ENCODE data around the gene AWAT2. TPM values are rescaled to one million over a fixed set of nuclear protein-coding genes. Genes with fewer than 3 reads are reported as not detected.

The AWAT2 gene
- polyA plus RNA-seq, 4 donors, result not detected

GRCh38 chrX:70042399-70043371, 7.1 kb downstream of the AWAT2 start:
- no peak for DNase-seq (ENCODE audit: low read depth in 4 of 4, low spot score in 3 of 4)

- DNase-seq (ENCODE audit: low read depth in 4 of 4, low spot score in 3 of 4), result no peak
Observed at GRCh38 chrX:70041993-70042392, 7.7 kb downstream of the AWAT2 start.

DNA sequence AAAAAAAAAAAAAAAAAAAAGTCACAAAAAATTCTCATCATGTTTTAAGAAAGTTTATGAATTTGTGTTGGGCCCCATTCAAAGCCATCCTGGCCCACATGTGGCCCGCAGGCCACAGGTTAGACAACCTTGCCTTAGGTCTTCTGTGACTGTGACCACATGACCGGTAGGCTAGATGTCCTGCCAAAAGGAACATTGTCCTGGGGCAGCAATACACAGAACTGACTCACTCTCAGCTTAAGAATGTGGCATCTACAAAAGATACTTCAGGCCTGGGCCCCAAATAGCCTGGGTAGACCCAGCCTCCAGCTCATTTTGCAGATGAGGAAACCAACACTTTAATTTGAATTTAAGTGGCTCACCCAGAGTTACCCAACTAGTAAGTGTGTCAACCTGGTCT, 10.0 kb downstream of the AWAT2 start:
- no peak for DNase-seq (ENCODE audit: low read depth in 4 of 4, low spot score in 3 of 4)

GRCh38 chrX:70038951-70039350, 10.8 kb downstream of the AWAT2 start:
- no peak for DNase-seq (ENCODE audit: low read depth in 4 of 4, low spot score in 3 of 4)

- no peak for DNase-seq (ENCODE audit: low read depth in 4 of 4, low spot score in 3 of 4)
Observed at GRCh38 chrX:70038515-70038914, 11.2 kb downstream of the AWAT2 start.

GRCh38 chrX:70034646-70035045, 15.1 kb downstream of the AWAT2 start:
- no peak for DNase-seq (ENCODE audit: low read depth in 4 of 4, low spot score in 3 of 4)

DNA sequence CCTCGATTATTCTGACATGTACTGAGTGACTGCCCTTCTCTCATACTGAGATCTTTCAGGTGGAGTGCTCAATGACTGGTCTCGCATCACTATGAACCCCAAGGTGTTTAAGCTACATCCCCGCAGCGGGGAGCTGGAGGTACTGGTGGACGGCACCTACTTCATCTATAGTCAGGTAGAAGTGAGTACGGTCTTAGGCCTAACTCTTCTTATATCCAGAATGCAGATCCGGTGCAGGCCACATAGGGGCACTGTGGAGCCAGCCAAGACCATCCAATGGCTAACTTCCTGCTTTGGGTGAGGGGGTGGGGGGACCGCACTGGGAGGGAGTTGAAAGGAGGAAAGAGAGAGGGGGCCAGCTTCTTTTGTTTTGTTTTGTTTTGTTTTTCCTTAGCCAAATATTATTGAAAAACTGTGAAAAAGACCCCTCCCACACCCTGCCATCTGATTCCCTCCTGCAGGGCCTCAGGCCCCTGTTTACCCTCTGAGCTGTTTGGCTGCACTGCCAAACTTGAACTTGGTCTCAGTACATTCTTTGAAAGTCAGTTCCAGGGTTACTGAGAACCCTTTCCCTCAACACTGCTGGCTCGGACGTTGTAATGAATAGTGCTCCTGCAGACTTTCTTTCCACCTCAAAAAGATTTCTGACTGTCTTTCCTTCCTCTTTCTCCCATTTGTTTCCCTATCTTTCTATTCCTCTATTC, 16.2 kb downstream of the AWAT2 start:
- DNase-seq (ENCODE audit: low read depth in 4 of 4, low spot score in 3 of 4), result no peak

GRCh38 chrX:70032792-70033191, 16.9 kb downstream of the AWAT2 start:
- DNase-seq (ENCODE audit: low read depth in 4 of 4, low spot score in 3 of 4), result no peak

DNA sequence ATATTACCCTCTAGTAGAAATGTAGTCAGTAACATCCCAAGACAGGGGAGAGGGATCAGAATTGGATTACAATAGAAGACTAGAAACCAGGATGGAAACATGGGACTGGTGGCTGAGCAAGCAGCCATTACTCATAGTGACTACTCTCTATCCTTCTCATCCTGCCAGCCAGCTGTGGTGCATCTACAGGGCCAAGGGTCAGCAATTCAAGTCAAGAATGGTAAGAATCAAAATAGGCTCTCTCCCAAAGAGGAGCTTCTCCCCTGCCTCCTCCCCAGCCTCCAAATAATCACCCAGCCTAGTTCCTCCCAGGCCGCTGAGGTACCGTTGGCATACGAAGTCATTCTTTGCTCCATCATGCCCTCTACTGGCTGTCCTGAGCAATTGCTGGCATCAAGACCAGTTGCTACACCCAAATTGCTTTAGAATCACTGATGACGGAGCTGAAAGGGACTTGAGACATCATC, 19.4 kb downstream of the AWAT2 start:
- DNase-seq (ENCODE audit: low read depth in 4 of 4, low spot score in 3 of 4), result peak; percentile 4 to 22 (median 9)

DNA sequence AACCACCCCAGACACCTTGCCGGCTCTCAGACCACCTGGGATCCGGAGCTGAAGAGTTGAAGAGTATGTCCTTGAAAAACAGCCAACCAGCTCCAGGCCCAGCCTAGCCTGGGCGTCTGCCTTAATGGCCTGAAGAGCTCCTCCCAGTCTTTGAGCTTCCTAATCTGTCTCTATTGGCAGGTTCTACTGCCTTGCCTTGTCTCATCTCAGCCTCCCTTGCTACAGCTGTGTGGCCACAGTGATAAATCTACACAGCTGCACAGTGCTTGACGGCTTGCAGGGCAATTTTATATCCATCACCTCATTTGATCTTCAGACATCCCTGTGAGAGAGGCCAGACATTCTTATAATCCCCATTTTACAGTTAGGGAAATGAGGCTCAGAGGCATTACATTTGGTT, 19.9 kb downstream of the AWAT2 start:
- no peak for DNase-seq (ENCODE audit: low read depth in 4 of 4, low spot score in 3 of 4)

DNA sequence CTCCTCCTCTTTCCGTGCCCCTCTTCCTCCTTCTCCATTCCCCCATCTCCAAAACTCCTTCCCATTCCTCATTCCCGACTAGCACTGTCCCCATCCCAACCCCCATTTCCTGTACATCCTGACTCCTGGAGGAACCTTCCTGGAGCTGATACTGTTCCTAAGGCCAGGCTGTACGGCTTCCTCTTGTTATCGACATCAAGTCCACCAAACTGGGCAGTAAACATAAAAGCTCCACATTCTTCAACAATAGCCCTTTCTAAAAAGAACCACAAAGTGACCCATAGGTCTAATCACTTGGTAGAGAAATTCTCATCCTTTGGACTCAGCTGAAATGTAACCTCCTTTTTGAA, 22.9 kb downstream of the AWAT2 start:
- no peak for DNase-seq (ENCODE audit: low read depth in 4 of 4, low spot score in 3 of 4)

DNA sequence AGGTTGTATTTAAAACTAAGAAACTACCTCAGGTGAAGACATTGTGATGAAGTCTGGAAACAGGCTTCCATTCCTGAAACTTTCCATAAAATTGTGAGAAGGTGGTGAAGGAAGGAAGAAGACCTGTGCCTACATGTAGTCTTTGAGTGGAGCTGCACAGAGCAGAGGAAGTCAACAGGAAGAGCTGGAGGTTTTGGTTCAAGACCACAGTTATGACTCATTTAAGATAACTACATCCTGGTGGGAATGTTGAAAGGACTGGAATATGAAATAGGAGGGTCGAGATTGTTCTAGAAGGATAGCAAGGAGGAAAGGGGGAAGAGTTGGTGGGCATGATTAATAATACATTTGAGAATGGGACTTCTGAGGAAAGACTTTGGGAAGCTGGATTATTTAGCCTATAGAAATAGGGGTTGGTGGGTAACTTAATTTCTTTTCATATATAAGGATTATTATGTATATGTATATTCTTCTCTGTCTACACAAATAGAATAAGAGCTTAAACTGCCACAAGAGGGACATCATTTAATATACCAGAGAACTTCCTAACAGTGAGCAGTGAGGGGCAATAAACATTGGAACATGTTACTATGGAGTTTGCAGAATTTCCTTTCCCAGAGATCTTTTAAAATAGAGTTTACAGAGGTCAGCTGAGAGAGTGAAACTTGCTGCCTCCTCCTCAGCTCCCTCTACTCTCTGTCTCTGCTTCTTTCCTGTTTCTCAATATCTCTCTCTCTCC, 23.5 kb downstream of the AWAT2 start:
- DNase-seq (ENCODE audit: low read depth in 4 of 4, low spot score in 3 of 4), result no peak

- no peak for DNase-seq (ENCODE audit: low read depth in 4 of 4, low spot score in 3 of 4)
Observed at GRCh38 chrX:70025464-70025863, 24.3 kb downstream of the AWAT2 start.

GRCh38 chrX:70022616-70023015, 27.1 kb downstream of the AWAT2 start:
- no peak for DNase-seq (ENCODE audit: low read depth in 4 of 4, low spot score in 3 of 4)

GRCh38 chrX:70016513-70016912, 33.2 kb downstream of the AWAT2 start:
- DNase-seq (ENCODE audit: low read depth in 4 of 4, low spot score in 3 of 4), result no peak

- DNase-seq (ENCODE audit: low read depth in 4 of 4, low spot score in 3 of 4), result no peak
Observed at GRCh38 chrX:70013466-70014381, 36.0 kb downstream of the AWAT2 start.

DNA sequence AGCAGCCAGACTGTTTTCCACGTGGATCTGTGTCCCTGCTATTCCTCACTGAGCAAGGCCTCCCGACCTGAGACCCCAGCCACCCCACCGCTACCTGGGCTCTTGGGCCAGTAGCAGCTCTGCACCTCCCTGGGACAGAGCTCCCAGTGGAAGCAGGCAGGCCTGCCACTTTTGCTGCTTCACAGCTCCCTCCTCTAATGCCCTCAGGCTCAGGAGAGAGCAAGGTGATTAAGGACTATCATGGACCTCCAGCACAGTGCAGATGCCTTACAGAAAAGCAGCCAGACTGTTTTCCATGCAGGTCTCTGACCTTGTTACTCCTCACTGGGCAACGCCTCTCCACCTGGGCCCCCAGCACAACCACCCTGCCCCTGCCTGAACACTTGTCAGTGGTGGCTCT, 37.0 kb downstream of the AWAT2 start:
- no peak for DNase-seq (ENCODE audit: low read depth in 4 of 4, low spot score in 3 of 4)

DNA sequence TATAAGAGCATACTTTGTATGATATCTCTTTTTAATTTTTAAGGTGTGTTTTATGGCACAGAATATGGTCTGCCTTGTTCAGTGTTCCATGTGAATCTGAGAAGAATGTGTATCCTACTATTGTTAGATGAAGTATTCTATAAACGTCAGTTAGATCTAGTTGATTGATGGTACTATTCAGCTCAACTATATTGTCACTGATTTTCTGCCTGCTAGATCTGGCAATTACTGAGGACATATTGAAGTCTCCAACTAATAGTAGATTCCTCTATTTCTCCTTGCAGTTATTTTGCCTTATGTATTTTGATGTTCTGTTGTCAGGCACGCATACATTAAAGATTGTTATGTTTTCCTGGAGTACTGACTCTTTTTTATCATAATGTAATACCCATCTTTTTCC, 39.8 kb downstream of the AWAT2 start:
- no peak for DNase-seq (ENCODE audit: low read depth in 4 of 4, low spot score in 3 of 4)

- no peak for DNase-seq (ENCODE audit: low read depth in 4 of 4, low spot score in 3 of 4)
Observed at GRCh38 chrX:70009049-70009448, 40.7 kb downstream of the AWAT2 start.

DNA sequence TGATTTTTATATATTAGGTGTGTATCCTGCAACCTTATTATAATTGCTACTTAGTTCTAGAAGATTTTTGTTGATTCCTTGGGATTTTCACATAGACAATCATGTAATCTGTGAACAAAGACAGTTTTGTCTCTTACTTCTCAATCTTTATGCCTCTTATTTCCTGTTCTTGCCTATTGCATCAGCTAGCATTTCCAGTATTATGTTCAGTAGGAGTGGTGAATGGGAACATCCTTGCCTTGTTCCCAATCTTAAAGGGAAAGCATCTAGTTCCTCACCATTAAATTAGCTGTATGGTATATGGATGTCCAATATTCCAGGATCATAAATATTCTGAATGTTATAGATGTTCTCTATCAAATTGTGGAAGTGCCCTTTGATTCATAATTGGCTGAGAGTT, 41.8 kb downstream of the AWAT2 start:
- DNase-seq (ENCODE audit: low read depth in 4 of 4, low spot score in 3 of 4), result no peak
